Keratinocyte (primary cell): ENCODE measurements around the gene OBSL1. TPM values are rescaled to one million over a fixed set of nuclear protein-coding genes. Genes with fewer than 3 reads are reported as not detected.

Experiments used
- DNase-seq: peaks from one replicate; pipeline ENCODE4 v3.0.0-alpha.2; 2011; ENCODE audit warnings: low read depth, missing footprints, low spot score
- FAIRE-seq: peaks from 2 replicates; lab custom pipeline; 2011; peaks lifted over from hg19 to GRCh38; lab: Jason Lieb, UNC
- H2AFZ ChIP-seq: 2 replicates; pipeline ENCODE4 v1.6.0; 2012; ENCODE audit warnings: low read length, control low read depth, inconsistent platforms; ENCODE audit not compliant: control insufficient read depth
- H3K27ac ChIP-seq: 2 replicates; pipeline ENCODE4 v1.5.1; 2011; ENCODE audit warnings: low read length; ENCODE audit not compliant: control insufficient read depth, insufficient read depth
- H3K27me3 ChIP-seq: 3 replicates; pipeline ENCODE4 v1.6.0; 2011; ENCODE audit warnings: low read length; ENCODE audit not compliant: control insufficient read depth, insufficient read depth; ENCODE audit errors: extremely low read depth
- H3K36me3 ChIP-seq, 2 experiments: 2 replicates in 1 of 2; 3 replicates in 1 of 2; pipeline ENCODE4 v1.5.1; 2011; ENCODE audit warnings: low read length in 2 of 2, mild to moderate bottlenecking in 1 of 2; ENCODE audit not compliant: control insufficient read depth in 2 of 2, insufficient read depth in 2 of 2; ENCODE audit errors: extremely low read depth in 1 of 2
- H3K4me1 ChIP-seq: 3 replicates; pipeline ENCODE4 v1.5.1; 2011; ENCODE audit warnings: low read length; ENCODE audit not compliant: control insufficient read depth, insufficient read depth; ENCODE audit errors: extremely low read depth
- H3K4me2 ChIP-seq: 3 replicates; pipeline ENCODE4 v1.6.0; 2011; ENCODE audit warnings: low read depth, low read length; ENCODE audit not compliant: control insufficient read depth, insufficient read depth; ENCODE audit errors: extremely low read depth
- H3K4me3 ChIP-seq, 3 experiments: fragments of 200-600 bp in 1 of 3; sonication (generic) in 1 of 3; 2 replicates in 2 of 3; 3 replicates in 1 of 3; pipeline ENCODE4 v1.5.1; 2011 to 2016; ENCODE audit warnings: low read length in 3 of 3, mild to moderate bottlenecking in 3 of 3, control low read depth in 2 of 3, inconsistent platforms in 1 of 3, low read depth in 1 of 3, mixed read lengths in 1 of 3, mixed run types in 1 of 3, moderate library complexity in 1 of 3; ENCODE audit not compliant: control insufficient read depth in 2 of 3, insufficient read depth in 2 of 3; ENCODE audit errors: extremely low read depth in 1 of 3
- H3K79me2 ChIP-seq: 2 replicates; pipeline ENCODE4 v1.6.0; 2012; ENCODE audit warnings: low read length; ENCODE audit not compliant: control insufficient read depth, insufficient read depth
- H3K9ac ChIP-seq: 3 replicates; pipeline ENCODE4 v1.6.0; 2011; ENCODE audit warnings: low read length; ENCODE audit not compliant: control insufficient read depth, insufficient read depth; ENCODE audit errors: extremely low read depth
- H3K9me1 ChIP-seq: 3 replicates; pipeline ENCODE4 v1.6.0; 2011; ENCODE audit warnings: low read length; ENCODE audit not compliant: control insufficient read depth, insufficient read depth; ENCODE audit errors: extremely low read depth
- H3K9me3 ChIP-seq: 2 replicates; pipeline ENCODE4 v1.5.1; 2012; ENCODE audit warnings: low read depth, low read length; ENCODE audit not compliant: control insufficient read depth
- H4K20me1 ChIP-seq: 3 replicates; pipeline ENCODE4 v1.6.0; 2011; ENCODE audit warnings: low read length; ENCODE audit not compliant: control insufficient read depth, insufficient read depth; ENCODE audit errors: extremely low read depth
- EZH2 ChIP-seq: IDR thresholded peaks from one replicate; pipeline ENCODE4 v1.6.1; 2012; ENCODE audit warnings: inconsistent platforms, mild to moderate bottlenecking, low read length, moderate library complexity
- dilution Hi-C: fragments of 300-500 bp; cut with MboI; formaldehyde crosslinking; loops from one replicate; pipeline ENCODE4 v1.7.0; 2020; ENCODE audit warnings: low sequenced_read_pairs; ENCODE audit not compliant: extremely low pct_ligation_motif_present
- polyA plus RNA-seq, 5 experiments: library from polyadenylated mRNA; depleted of rRNA in 3 of 5; stranded (reverse) in 3 of 5; stranded (forward) in 1 of 5; unstranded in 1 of 5; fragments of >200 nt; gene quantifications; 1 replicate in 1 of 5; 2 replicates in 3 of 5; 3 replicates in 1 of 5; pipeline versions ENCODE4 v1.2.1 to v1.2.3, GENCODE V29; 2011 to 2012; ENCODE audit warnings: missing spikeins in 2 of 5, low read depth in 1 of 5, low replicate concordance in 1 of 5
- TF ChIP-seq, protein P1 (sequence below), 3 experiments: IDR thresholded peaks in 1 of 3; conservative IDR thresholded peaks in 1 of 3; optimal IDR thresholded peaks in 1 of 3; 2 replicates in 2 of 3; 3 replicates in 1 of 3; pipeline versions ENCODE3 to v1.5.1; 2011; ENCODE audit warnings: low read length in 3 of 3, mild to moderate bottlenecking in 3 of 3, moderate library complexity in 2 of 3, control low read depth in 1 of 3, inconsistent platforms in 1 of 3; ENCODE audit not compliant: insufficient read depth in 2 of 3; ENCODE audit errors: extremely low read depth in 1 of 3

OBSL1 gene
- polyA plus RNA-seq, 1 donor (not counting 4 experiments of a cell fraction or from before 2014, with no cell fraction given): 9.3 TPM

DNA sequence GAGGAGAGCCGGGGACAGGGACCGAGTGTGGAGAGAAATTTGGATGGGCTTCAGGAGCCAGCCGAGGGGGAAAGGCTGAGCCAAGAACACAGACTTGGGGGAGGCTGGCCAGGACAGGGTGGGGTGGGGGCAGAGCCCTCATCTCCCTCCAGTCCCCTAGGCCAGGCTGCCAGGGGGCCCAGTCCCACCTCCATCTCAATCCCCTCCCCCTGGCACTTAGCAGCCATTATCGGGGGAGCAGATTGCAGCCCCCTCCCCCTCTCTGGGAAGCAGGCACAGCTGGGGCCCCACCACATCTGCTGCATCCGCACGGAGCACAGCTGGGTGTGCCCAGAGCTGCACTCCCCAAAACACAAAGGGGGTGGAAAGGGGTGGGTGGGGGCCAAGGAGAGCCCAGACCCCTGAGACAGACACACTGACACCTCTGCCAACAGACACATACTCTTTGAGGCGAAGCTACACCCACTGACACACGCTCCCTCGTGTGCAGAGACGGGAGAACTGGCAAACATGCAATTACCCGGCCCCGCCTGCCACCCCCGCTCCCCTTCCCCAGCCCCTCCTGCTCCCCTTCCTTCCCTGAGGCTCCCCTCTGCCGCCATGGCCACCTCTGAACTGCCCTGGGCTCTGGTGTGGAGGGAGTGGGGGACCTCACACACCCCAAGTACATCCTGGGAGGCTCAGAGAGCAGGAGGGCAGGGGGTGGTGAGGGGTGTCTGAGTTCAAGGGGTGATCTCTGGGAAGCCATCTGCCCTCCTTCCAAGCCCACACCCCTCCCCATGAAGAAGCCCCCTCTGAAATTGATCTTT is 62.2 kb downstream of the OBSL1 start:
- H3K27ac ChIP-seq: no peak overlapping the region
- H2AFZ ChIP-seq: no peak overlapping the region
- dilution Hi-C loops: no loop called here
- no peaks in the 10 kb centered on the region for H3K79me2 ChIP-seq
- peak overlapping the region; percentile 32 for H3K4me2 ChIP-seq
- no peaks in the 10 kb centered on the region for H3K9me3 ChIP-seq
- no peak overlapping the region for H3K4me3 ChIP-seq
- no peak overlapping the region for H3K9ac ChIP-seq
- no peaks in the 10 kb centered on the region for H3K9me1 ChIP-seq
- H3K4me1 ChIP-seq: no peaks in the 10 kb centered on the region
- H3K36me3 ChIP-seq: peaks cover 4 to 12% of the 10 kb centered on the region in 2 experiments
- H4K20me1 ChIP-seq: peaks cover 4% of the 10 kb centered on the region
- FAIRE-seq: no peak
- TF ChIP-seq, protein P1, sequence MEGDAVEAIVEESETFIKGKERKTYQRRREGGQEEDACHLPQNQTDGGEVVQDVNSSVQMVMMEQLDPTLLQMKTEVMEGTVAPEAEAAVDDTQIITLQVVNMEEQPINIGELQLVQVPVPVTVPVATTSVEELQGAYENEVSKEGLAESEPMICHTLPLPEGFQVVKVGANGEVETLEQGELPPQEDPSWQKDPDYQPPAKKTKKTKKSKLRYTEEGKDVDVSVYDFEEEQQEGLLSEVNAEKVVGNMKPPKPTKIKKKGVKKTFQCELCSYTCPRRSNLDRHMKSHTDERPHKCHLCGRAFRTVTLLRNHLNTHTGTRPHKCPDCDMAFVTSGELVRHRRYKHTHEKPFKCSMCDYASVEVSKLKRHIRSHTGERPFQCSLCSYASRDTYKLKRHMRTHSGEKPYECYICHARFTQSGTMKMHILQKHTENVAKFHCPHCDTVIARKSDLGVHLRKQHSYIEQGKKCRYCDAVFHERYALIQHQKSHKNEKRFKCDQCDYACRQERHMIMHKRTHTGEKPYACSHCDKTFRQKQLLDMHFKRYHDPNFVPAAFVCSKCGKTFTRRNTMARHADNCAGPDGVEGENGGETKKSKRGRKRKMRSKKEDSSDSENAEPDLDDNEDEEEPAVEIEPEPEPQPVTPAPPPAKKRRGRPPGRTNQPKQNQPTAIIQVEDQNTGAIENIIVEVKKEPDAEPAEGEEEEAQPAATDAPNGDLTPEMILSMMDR (optimal IDR thresholded peaks at IDR 0.05 in 1 of 3, IDR thresholded peaks at IDR 0.05 in 1 of 3, conservative IDR thresholded peaks at IDR 0.05 in 1 of 3; ENCODE audit: extremely low read depth in 1 of 3, insufficient read depth in 2 of 3, low read length in 3 of 3): no peak
- no peak for TF ChIP-seq EZH2
- no peak for DNase-seq
- peaks cover 47% of the 10 kb centered on the region for H3K27me3 ChIP-seq

DNA sequence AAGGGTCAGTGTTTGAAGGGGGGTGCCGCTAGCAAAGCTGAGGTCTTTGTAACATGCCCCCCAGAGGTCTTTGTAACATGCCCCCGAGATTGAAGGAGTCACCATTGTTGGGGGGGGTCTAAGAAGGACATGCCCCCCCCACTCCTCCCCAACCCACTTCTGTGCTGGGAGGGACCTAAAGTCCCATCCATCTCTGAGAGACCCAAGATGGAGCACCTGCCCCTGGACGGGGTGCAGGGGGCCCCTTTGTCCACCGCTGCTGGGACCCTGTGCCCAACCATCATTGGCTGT is 63.0 kb downstream of the OBSL1 start:
- no peaks in the 10 kb centered on the region for H3K79me2 ChIP-seq
- TF ChIP-seq EZH2: no peak
- TF ChIP-seq, protein P1 (optimal IDR thresholded peaks at IDR 0.05 in 1 of 3, IDR thresholded peaks at IDR 0.05 in 1 of 3, conservative IDR thresholded peaks at IDR 0.05 in 1 of 3; ENCODE audit: extremely low read depth in 1 of 3, insufficient read depth in 2 of 3, low read length in 3 of 3): no peak
- H2AFZ ChIP-seq: no peak overlapping the region
- DNase-seq (no peak), FAIRE-seq (no peak)
- no peaks in the 10 kb centered on the region for H3K9me3 ChIP-seq
- no peak overlapping the region for H3K4me2 ChIP-seq
- H3K27me3 ChIP-seq: peaks cover 39% of the 10 kb centered on the region
- dilution Hi-C loops: no loop called here
- no peaks in the 10 kb centered on the region for H3K4me1 ChIP-seq
- peaks cover 4% of the 10 kb centered on the region for H4K20me1 ChIP-seq
- H3K27ac ChIP-seq: no peak overlapping the region
- H3K9ac ChIP-seq: no peak overlapping the region
- H3K4me3 ChIP-seq: no peak overlapping the region
- no peaks in the 10 kb centered on the region for H3K9me1 ChIP-seq
- peaks cover 9 to 12% of the 10 kb centered on the region in 2 experiments for H3K36me3 ChIP-seq
